Mesothelial cell of epicardium (in vitro differentiated cells): ENCODE results near the gene DYNC1LI1. TPM values are rescaled to one million over a fixed set of nuclear protein-coding genes. Genes with fewer than 3 reads are reported as not detected.

Source experiments
- DNase-seq, 2 experiments: peaks; one replicate each; pipeline ENCODE4 v3.0.0; 2021; ENCODE audit warnings: low spot score in 2 of 2; ENCODE audit not compliant: unreplicated experiment in 2 of 2
- H3K27ac Mint-ChIP-seq: 2 replicates; pipeline ENCODE4 v1.8.0; 2021; ENCODE audit warnings: mixed read lengths
- H3K27me3 Mint-ChIP-seq: 2 replicates; pipeline ENCODE4 v1.8.0; 2021; ENCODE audit warnings: low read depth, mixed read lengths
- H3K36me3 Mint-ChIP-seq: 2 replicates; pipeline ENCODE4 v1.8.0; 2021; ENCODE audit warnings: mixed read lengths
- H3K4me1 Mint-ChIP-seq: 2 replicates; pipeline ENCODE4 v1.8.0; 2021; ENCODE audit warnings: mixed read lengths
- H3K4me3 Mint-ChIP-seq: 2 replicates; pipeline ENCODE4 v1.8.0; 2021; ENCODE audit warnings: mild to moderate bottlenecking, moderate library complexity, mixed read lengths
- H3K9me3 Mint-ChIP-seq: 2 replicates; pipeline ENCODE4 v1.8.0; 2021; ENCODE audit warnings: mixed read lengths
- total RNA-seq: library from RNA; stranded (reverse); gene quantifications from 3 replicates; pipeline ENCODE4 v1.2.1, GENCODE V29; 2021
- TF ChIP-seq, protein P1 (sequence below): fragments of 200-600 bp; sonication (generic); IDR thresholded peaks from one replicate; pipeline ENCODE4 v1.5.0; 2021; ENCODE audit warnings: antibody characterized with exemption; ENCODE audit not compliant: unreplicated experiment

DYNC1LI1 gene
- total RNA-seq, 1 donor from 2014 or later, result 22.3 TPM

DNA sequence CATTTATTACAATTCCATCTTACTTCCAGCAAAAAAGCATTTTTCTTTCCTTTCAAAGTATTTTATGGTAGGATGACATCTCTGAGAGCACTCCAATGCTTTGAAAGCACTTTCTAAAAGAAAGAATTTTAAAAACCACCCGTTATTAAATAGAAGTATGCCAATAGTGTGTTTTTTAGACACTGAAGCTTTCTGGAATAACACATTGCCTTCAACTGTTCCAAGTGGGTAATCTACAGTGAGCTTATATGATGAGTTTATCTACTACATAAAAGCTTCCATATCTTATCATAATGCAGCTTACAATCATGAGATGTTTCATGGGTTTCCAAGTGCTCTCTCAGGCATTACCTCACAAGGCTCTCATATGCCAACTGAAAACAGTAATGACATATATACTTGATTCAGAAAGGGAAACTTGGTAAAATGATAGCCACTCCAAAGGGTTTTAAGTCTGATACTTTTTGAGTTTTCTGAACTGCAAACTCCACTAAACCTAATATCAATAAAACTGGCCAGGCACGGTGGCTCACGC lies 82.1 kb downstream of the DYNC1LI1 start:
- TF ChIP-seq, protein P1, sequence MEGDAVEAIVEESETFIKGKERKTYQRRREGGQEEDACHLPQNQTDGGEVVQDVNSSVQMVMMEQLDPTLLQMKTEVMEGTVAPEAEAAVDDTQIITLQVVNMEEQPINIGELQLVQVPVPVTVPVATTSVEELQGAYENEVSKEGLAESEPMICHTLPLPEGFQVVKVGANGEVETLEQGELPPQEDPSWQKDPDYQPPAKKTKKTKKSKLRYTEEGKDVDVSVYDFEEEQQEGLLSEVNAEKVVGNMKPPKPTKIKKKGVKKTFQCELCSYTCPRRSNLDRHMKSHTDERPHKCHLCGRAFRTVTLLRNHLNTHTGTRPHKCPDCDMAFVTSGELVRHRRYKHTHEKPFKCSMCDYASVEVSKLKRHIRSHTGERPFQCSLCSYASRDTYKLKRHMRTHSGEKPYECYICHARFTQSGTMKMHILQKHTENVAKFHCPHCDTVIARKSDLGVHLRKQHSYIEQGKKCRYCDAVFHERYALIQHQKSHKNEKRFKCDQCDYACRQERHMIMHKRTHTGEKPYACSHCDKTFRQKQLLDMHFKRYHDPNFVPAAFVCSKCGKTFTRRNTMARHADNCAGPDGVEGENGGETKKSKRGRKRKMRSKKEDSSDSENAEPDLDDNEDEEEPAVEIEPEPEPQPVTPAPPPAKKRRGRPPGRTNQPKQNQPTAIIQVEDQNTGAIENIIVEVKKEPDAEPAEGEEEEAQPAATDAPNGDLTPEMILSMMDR, result no peak

DNA sequence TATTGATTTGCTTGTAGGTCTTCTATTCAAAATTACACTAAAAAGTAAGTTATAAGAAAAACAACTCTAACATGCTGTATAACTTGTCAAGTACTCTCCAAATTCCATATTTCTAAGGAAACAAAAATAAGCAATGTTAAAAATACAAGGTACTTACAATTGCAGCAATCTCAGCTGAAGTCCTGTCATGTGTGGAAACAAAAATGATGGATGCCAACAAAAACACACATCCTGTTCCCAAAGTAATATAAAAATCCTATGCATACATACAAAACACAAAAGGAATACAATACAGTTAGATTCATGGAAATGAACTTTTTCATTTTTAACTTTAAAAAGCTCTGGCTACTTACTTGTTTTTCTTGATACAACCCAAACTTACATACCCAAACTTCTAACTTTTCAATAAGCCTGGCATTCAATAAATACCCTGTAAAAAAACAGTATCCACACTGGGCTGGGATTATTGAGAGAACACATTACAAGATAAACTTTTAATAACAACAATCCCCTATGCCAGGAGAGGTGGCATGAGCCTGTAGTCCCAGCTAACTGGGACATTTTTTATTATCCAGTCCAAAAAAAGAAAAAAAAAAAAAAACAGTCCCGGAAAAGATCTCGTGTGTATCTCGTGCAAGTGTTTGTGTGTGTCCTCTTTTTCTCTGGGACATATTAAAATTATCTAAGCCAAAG lies 82.7 kb downstream of the DYNC1LI1 start:
- no peak for DNase-seq
- no peak overlapping the region for H3K4me3 Mint-ChIP-seq
- no peak overlapping the region for H3K27ac Mint-ChIP-seq
- H3K27me3 Mint-ChIP-seq, result no peaks in the 10 kb centered on the region
- no peaks in the 10 kb centered on the region for H3K9me3 Mint-ChIP-seq
- H3K36me3 Mint-ChIP-seq, result peaks cover 9% of the 10 kb centered on the region
- H3K4me1 Mint-ChIP-seq, result peaks cover 12% of the 10 kb centered on the region
- TF ChIP-seq, protein P1, result no peak

More for the DNA sequence above, 82.1 kb downstream of the DYNC1LI1 start:
- Mint-ChIP-seq H3K4me1 (peaks cover 12% of the 10 kb centered on the region), H3K36me3 (peaks cover 9% of the 10 kb centered on the region), H3K9me3 (no peaks in the 10 kb centered on the region), H3K27me3 (no peaks in the 10 kb centered on the region), H3K4me3 (no peak overlapping the region), H3K27ac (no peak overlapping the region)
- no peak for DNase-seq

DNA sequence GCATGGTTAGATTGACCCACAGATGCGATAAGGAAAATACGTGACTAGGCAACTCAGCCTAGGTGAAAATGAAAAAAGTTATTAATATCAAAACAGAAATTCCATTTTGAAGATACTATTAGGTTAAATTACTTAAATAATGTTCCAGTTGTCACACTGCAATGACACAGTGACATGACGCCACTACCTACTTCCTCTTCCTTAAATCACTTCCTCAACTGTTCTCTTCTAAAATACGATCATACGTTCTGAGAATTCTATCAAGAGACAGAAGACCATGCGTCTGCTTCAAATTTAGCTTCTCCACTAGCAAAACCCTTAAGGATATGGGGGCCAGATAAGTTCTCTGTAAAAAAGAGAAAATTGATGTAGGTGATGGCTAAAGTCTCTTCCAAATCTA lies 86.2 kb downstream of the DYNC1LI1 start:
- Mint-ChIP-seq H3K36me3 (peaks cover 26% of the 10 kb centered on the region), H3K4me3 (no peak overlapping the region), H3K27me3 (no peaks in the 10 kb centered on the region), H3K27ac (no peak overlapping the region), H3K4me1 (peaks cover 12% of the 10 kb centered on the region), H3K9me3 (no peaks in the 10 kb centered on the region)
- TF ChIP-seq, protein P1, result no peak
- DNase-seq, result no peak

DNA sequence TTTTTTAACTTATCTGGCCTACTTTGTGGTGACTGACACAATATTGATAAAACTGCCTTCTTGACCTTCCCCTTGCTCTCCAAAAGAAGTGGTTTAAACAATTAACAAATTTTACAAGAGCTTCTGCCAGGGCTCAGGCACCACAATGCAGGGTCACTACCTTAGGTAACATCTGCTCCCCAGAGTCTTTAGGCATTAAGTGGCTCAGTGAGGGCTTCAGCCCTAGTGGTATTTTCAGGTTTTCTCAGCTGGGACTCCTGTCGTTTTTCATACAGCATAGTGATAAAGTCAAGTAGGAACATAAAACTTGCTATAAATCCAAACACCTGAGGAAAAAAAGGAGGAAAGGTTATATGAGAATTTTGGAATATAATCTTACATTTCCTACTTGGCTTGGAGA lies 86.9 kb downstream of the DYNC1LI1 start:
- DNase-seq, result no peak
- H3K9me3 Mint-ChIP-seq, result no peaks in the 10 kb centered on the region
- no peaks in the 10 kb centered on the region for H3K27me3 Mint-ChIP-seq
- TF ChIP-seq, protein P1, result no peak
- H3K27ac Mint-ChIP-seq, result no peak overlapping the region
- H3K4me1 Mint-ChIP-seq, result peaks cover 12% of the 10 kb centered on the region
- H3K36me3 Mint-ChIP-seq, result peaks cover 33% of the 10 kb centered on the region
- no peak overlapping the region for H3K4me3 Mint-ChIP-seq

DNA sequence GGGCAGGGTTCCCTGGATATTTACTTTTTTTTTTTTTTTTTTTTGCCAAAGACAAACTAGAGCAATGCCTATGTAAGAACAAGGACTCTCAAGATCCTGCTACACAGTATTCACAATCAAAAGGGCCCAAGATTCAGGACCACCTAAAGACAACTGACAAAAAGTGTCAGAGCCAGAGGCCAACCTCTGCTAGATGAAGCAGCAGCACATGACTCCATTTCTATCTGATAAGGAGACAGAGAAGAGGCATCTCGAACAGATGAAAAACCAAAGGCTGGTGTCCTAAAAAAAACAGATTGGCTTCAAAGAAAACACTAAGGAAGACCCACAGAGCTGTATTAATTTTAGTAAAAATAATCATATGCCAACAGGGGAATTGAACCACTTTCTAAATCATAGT lies 88.0 kb downstream of the DYNC1LI1 start:
- TF ChIP-seq, protein P1, result no peak
- Mint-ChIP-seq H3K36me3 (peaks cover 39% of the 10 kb centered on the region), H3K4me3 (no peak overlapping the region), H3K27me3 (no peaks in the 10 kb centered on the region), H3K27ac (no peak overlapping the region), H3K9me3 (peaks cover 3% of the 10 kb centered on the region), H3K4me1 (peaks cover 5% of the 10 kb centered on the region)
- DNase-seq, result no peak
